Measurements from ENCODE around the gene NEK8. TPM values are rescaled to one million over a fixed set of nuclear protein-coding genes. Genes with fewer than 3 reads are reported as not detected.

NEK8 gene
- total RNA-seq, 2 donors from 2014 or later = 5.1 to 13.2 TPM

DNA sequence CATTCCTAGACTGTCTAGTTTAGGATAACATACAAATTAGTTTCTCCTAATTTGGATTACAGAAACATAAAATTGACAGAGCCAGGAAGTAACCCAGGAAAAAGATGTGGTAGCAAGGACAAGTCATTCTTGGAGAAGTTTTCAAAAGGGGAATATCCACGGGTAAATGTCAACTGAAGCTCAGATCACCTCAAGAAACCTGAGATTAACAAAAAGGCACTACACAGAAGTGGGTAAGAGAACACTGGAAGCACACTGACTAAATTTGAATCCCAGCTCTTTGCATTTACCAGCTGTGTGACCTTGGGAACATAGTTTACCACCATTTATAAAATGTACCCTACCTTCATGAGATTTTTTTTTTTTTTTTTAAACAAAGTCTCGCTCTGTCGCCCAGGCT is 54.6 kb downstream of the NEK8 start:
- Histone ChIP-seq H3K36me3 (no peaks in the 10 kb centered on the region), H3K9me3 (no peaks in the 10 kb centered on the region), H3K27ac (no peak overlapping the region), H3K27me3 (replicated peaks; ENCODE audit: insufficient read depth) (no peaks in the 10 kb centered on the region), H3K4me1 (replicated peaks) (no peaks in the 10 kb centered on the region), H3K4me3 (no peak overlapping the region)
- DNase-seq (ENCODE audit: low spot score) = no peak
- intact Hi-C loops (cut with DNase I) = no loop called here
- 78% methylated on average over 3 of the region's 3 CpGs for WGBS
- no peak for TF ChIP-seq POLR2AphosphoS5 (IDR thresholded peaks at IDR 0.05)
- TF ChIP-seq, protein P1, sequence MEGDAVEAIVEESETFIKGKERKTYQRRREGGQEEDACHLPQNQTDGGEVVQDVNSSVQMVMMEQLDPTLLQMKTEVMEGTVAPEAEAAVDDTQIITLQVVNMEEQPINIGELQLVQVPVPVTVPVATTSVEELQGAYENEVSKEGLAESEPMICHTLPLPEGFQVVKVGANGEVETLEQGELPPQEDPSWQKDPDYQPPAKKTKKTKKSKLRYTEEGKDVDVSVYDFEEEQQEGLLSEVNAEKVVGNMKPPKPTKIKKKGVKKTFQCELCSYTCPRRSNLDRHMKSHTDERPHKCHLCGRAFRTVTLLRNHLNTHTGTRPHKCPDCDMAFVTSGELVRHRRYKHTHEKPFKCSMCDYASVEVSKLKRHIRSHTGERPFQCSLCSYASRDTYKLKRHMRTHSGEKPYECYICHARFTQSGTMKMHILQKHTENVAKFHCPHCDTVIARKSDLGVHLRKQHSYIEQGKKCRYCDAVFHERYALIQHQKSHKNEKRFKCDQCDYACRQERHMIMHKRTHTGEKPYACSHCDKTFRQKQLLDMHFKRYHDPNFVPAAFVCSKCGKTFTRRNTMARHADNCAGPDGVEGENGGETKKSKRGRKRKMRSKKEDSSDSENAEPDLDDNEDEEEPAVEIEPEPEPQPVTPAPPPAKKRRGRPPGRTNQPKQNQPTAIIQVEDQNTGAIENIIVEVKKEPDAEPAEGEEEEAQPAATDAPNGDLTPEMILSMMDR (IDR thresholded peaks at IDR 0.05) = no peak
- TF ChIP-seq POLR2A (IDR thresholded peaks at IDR 0.05) = no peak

DNA sequence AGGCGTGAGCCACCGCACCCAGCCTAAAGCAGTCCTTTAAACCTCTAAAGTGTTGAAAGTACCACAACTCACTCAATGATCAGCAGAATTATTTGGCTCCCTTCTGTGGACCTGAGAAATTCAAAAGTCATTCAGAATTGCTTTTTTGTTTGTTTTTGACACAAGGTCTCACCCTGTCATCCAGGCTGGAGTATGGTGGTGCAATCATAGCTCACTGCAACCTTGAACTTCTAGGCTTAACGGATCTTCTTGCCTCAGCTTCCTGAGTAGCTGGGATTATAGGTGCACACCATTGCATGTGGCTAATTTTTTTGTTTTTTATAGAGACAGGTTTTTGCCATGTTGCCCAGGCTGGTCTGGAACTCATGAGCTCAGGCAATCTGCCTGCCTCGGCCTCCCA is 59.5 kb downstream of the NEK8 start:
- intact Hi-C loops (cut with DNase I) = no loop called here
- no peaks in the 10 kb centered on the region for H3K4me1 ChIP-seq (replicated peaks)
- WGBS = 95% methylated on average over 4 of the region's 4 CpGs
- no peaks in the 10 kb centered on the region for H3K36me3 ChIP-seq
- H3K9me3 ChIP-seq = no peaks in the 10 kb centered on the region
- no peak overlapping the region for H3K4me3 ChIP-seq
- TF ChIP-seq, protein P1 (IDR thresholded peaks at IDR 0.05) = no peak
- no peak for TF ChIP-seq POLR2A (IDR thresholded peaks at IDR 0.05)
- no peak for TF ChIP-seq POLR2AphosphoS5 (IDR thresholded peaks at IDR 0.05)
- no peak overlapping the region for H3K27ac ChIP-seq
- DNase-seq (ENCODE audit: low spot score) = no peak
- H3K27me3 ChIP-seq (replicated peaks; ENCODE audit: insufficient read depth) = no peaks in the 10 kb centered on the region

Small RNA genes lying within 50 kb of the gene (small RNA-seq; reads per million reads assigned to genes)
- 0 reads per million in 2 donors for gene SNORD42A
- gene SNORD42B = 0 reads per million in 2 donors
- gene SNORD4A = 0 reads per million in 2 donors
- 0 reads per million in 2 donors for gene SNORD4B

Other genes starting within 250 kb of the NEK8 start
- 1 to 10 TPM in 1 of 2 donors, under 1 TPM in 1; 0.64 to 1.2 TPM for gene FOXN1, start 222.4 kb upstream of the NEK8 start, total RNA-seq
- 100 to 1,000 TPM in 1 of 2 donors, 10 to 100 TPM in 1; 51.1 to 154 TPM for gene UNC119, start 176.2 kb upstream of the NEK8 start, total RNA-seq
- gene PIGS, start 157.3 kb upstream of the NEK8 start, total RNA-seq = 100 to 1,000 TPM in 1 of 2 donors, 10 to 100 TPM in 1; 68.7 to 131 TPM
- 10 to 100 TPM; 49.5 to 55.0 TPM for gene ALDOC, start 151.9 kb upstream of the NEK8 start, total RNA-seq
- gene SPAG5, start 129.8 kb upstream of the NEK8 start, total RNA-seq = 10 to 100 TPM in 1 of 2 donors, 1 to 10 TPM in 1; 4.6 to 17.3 TPM
- 10 to 100 TPM in 1 of 2 donors, 1 to 10 TPM in 1; 5.0 to 32.1 TPM for gene RSKR, start 114.6 kb upstream of the NEK8 start, total RNA-seq
- 10 to 100 TPM; 42.2 to 94.2 TPM for gene BLTP2, start 83.6 kb upstream of the NEK8 start, total RNA-seq
- 10 to 100 TPM; 53.3 to 80.1 TPM for gene SDF2, start 66.9 kb upstream of the NEK8 start, total RNA-seq
- 100 to 1,000 TPM in 1 of 2 donors, 10 to 100 TPM in 1; 52.7 to 138 TPM for gene SUPT6H, start 66.6 kb upstream of the NEK8 start, total RNA-seq
- gene PROCA1, start 16.9 kb upstream of the NEK8 start, total RNA-seq = 1 to 10 TPM; 1.9 to 9.4 TPM
- gene RAB34, start 10.9 kb upstream of the NEK8 start, total RNA-seq = 100 to 1,000 TPM; 165 to 181 TPM
- 100 to 1,000 TPM; 417 to 657 TPM for gene RPL23A, start 8.8 kb upstream of the NEK8 start, total RNA-seq
- 10 to 100 TPM in 1 of 2 donors, 1 to 10 TPM in 1; 5.3 to 19.6 TPM for gene TLCD1, start 2.6 kb upstream of the NEK8 start, total RNA-seq
- gene TRAF4, start 15.2 kb downstream of the NEK8 start, total RNA-seq = 10 to 100 TPM; 43.1 to 59.8 TPM
- 10 to 100 TPM; 14.9 to 48.9 TPM for gene FAM222B, start 114.0 kb downstream of the NEK8 start, total RNA-seq
- gene ERAL1, start 126.2 kb downstream of the NEK8 start, total RNA-seq = 10 to 100 TPM; 49.9 to 70.8 TPM
- gene FLOT2, start 168.9 kb downstream of the NEK8 start, total RNA-seq = 100 to 1,000 TPM in 1 of 2 donors, 10 to 100 TPM in 1; 82.9 to 121 TPM
- 10 to 100 TPM; 36.8 to 61.3 TPM for gene DHRS13, start 174.3 kb downstream of the NEK8 start, total RNA-seq
- 100 to 1,000 TPM in 1 of 2 donors, 10 to 100 TPM in 1; 74.9 to 112 TPM for gene PHF12, start 222.7 kb downstream of the NEK8 start, total RNA-seq

Measured in prostate gland (tissue), 2 donors.